Psoas muscle (tissue), 8 donors: ENCODE measurements around the gene GATD1. TPM values are rescaled to one million over a fixed set of nuclear protein-coding genes. Genes with fewer than 3 reads are reported as not detected.
A peak's percentile ranks its signal among the peaks of the same experiment; 100 is the strongest.

ENCODE experiments used
- ATAC-seq, 4 donors: fragments of 200-7000 bp; cut with Tn5 transposase; one replicate each; pipeline ENCODE4 v1.9.1; 2020; ENCODE audit warnings: moderate library complexity in 3 of 4, mild to moderate bottlenecking in 2 of 4
- DNase-seq, 2 donors: peaks; one replicate each; pipeline ENCODE4 v3.0.0-alpha.2; 2020
- H3K27ac ChIP-seq: fragments of 200-600 bp; one replicate; pipeline ENCODE4 v1.8.0; 2022
- H3K27me3 ChIP-seq, 3 donors: fragments of 200-600 bp in 1 of 3; one replicate each; pipeline versions ENCODE4 v1.6.1 to v1.8.0; 2013 to 2022; ENCODE audit warnings: low read length in 2 of 3, mild to moderate bottlenecking in 2 of 3, moderate library complexity in 1 of 3; ENCODE audit not compliant: insufficient read depth in 3 of 3
- H3K36me3 ChIP-seq, 2 donors: fragments of 200-600 bp in 1 of 2; one replicate each; pipeline versions ENCODE4 v1.6.1 to v1.8.0; 2013 to 2022; ENCODE audit warnings: low read depth in 1 of 2, mild to moderate bottlenecking in 1 of 2, moderate library complexity in 1 of 2; ENCODE audit not compliant: insufficient read depth in 1 of 2
- H3K4me1 ChIP-seq: fragments of 200-600 bp; one replicate; pipeline ENCODE4 v1.8.0; 2022
- H3K4me3 ChIP-seq: fragments of 200-600 bp; one replicate; pipeline ENCODE4 v1.8.0; 2022; ENCODE audit warnings: mild to moderate bottlenecking
- H3K9me3 ChIP-seq: fragments of 200-600 bp; one replicate; pipeline ENCODE4 v1.8.0; 2022
- WGBS, 3 donors: extraction: QIAGEN DNeasy Blood & Tissue Kit; methylation state at CpG; one replicate each; pipeline versions ENCODE4 v1.1.6 to v1.1.7; 2013; 5-methylcytosine and 5-hydroxymethylcytosine counted together
- intact Hi-C, 2 donors: fragments of 100-400 bp; cut with DNase I; formaldehyde crosslinking; loops; one replicate each; pipeline versions ENCODE4 v1.11.0 to v1.14.2; 2022
- polyA plus RNA-seq, 3 donors: library from polyadenylated mRNA; stranded (reverse); fragments of 200-250 nt; gene quantifications; one replicate each; pipeline ENCODE4 v1.2.3, GENCODE V29; 2013
- total RNA-seq, 4 donors: library from RNA; stranded (reverse); fragmentation: NEBNext Ultra II Directional in 2 of 4; extraction: Animal tissue kit (Norgen Biotek cat#: 25700) in 2 of 4; gene quantifications; one replicate each; pipeline versions ENCODE4 v1.2.1 to v1.2.4, GENCODE V29; 2021 to 2023
- TF ChIP-seq, protein P1 (sequence below): fragments of 200-600 bp; IDR thresholded peaks from one replicate; pipeline ENCODE4 v1.8.0; 2022; ENCODE audit warnings: antibody characterized with exemption
- donor health status: healthy with polysubstance abuse.
- donor health status: DM: no; HTN: no; CAD: no; lungs with moderate emphysema.
- donor health status: Bipolar disorder and iron deficiency.
- donor health status: healthy.
- donor health status: DM: yes; HTN: yes; CAD: no.
- donor health status: DM: no; HTN: no; CAD: no.
- donor health status: DM: no; HTN: no; CAD: no.
- donor health status: DM: yes; HTN: yes; CAD: no.

Gene GATD1
- total and polyA plus RNA-seq, 7 donors: 11.0 to 32.6 (median 20.9) TPM

DNA sequence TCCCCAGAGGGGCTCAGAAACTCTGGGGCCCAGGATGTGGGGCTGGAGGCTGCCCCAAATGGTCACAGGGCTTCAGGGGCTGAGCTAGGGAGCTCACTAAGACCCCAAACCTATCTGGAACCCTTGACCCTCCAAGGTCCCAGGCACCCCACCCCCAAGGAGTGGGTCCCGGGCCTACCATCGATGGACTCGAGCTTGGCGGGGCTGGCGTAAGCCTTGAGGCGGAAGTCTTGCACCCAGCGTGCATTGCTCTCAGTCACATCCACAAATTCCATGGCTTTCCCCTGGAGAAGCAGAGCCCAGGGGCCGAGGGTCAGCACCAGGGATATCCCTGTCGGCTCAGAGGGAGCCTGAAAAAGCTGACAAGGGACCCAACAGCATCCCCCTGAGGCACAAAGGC lies 3.5 kb downstream of the GATD1 start:
- Histone ChIP-seq H3K27me3 (no peaks in the 10 kb centered on the region), H3K36me3 (peaks cover 0 to 62% of the 10 kb centered on the region in 2 donors), H3K4me3 (no peak overlapping the region), H3K4me1 (peaks cover 25% of the 10 kb centered on the region), H3K27ac (no peak overlapping the region), H3K9me3 (no peaks in the 10 kb centered on the region)
- intact Hi-C loops: no loop called here
- DNase-seq: no peak
- TF ChIP-seq, protein P1, sequence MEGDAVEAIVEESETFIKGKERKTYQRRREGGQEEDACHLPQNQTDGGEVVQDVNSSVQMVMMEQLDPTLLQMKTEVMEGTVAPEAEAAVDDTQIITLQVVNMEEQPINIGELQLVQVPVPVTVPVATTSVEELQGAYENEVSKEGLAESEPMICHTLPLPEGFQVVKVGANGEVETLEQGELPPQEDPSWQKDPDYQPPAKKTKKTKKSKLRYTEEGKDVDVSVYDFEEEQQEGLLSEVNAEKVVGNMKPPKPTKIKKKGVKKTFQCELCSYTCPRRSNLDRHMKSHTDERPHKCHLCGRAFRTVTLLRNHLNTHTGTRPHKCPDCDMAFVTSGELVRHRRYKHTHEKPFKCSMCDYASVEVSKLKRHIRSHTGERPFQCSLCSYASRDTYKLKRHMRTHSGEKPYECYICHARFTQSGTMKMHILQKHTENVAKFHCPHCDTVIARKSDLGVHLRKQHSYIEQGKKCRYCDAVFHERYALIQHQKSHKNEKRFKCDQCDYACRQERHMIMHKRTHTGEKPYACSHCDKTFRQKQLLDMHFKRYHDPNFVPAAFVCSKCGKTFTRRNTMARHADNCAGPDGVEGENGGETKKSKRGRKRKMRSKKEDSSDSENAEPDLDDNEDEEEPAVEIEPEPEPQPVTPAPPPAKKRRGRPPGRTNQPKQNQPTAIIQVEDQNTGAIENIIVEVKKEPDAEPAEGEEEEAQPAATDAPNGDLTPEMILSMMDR: no peak
- no peak for ATAC-seq
- WGBS, 3 donors: 86 to 90% (median 86%) methylated on average over 9 of the region's 9 CpGs

DNA sequence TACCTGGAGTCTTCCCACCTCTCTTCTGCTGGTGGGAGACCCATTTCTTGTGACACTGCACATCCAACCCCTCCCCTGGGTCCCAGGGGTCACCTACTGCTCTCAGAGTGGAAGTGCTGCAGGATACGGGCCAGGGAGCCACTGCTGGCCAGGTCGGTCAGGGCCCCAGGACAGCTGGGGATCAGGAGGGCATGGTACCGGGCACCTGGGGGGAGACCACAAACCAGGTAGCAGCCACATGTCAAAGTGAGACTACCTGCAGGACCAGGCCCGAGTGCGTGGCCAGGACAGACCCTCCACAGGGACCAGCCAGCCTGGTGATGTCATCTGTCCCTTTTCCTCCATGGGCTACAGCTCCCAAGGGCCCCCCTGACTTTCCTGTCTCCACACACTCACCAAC lies 3.9 kb downstream of the GATD1 start:
- H3K36me3 ChIP-seq: peaks cover 0 to 65% of the 10 kb centered on the region in 2 donors
- TF ChIP-seq, protein P1: no peak
- DNase-seq (no peak), ATAC-seq (no peak)
- intact Hi-C loops: no loop called here
- H3K9me3 ChIP-seq: no peaks in the 10 kb centered on the region
- H3K4me1 ChIP-seq: peaks cover 23% of the 10 kb centered on the region
- no peak overlapping the region for H3K4me3 ChIP-seq
- no peaks in the 10 kb centered on the region for H3K27me3 ChIP-seq
- H3K27ac ChIP-seq: no peak overlapping the region
- WGBS, 3 donors: 78 to 90% (median 81%) methylated on average over 5 of the region's 5 CpGs

DNA sequence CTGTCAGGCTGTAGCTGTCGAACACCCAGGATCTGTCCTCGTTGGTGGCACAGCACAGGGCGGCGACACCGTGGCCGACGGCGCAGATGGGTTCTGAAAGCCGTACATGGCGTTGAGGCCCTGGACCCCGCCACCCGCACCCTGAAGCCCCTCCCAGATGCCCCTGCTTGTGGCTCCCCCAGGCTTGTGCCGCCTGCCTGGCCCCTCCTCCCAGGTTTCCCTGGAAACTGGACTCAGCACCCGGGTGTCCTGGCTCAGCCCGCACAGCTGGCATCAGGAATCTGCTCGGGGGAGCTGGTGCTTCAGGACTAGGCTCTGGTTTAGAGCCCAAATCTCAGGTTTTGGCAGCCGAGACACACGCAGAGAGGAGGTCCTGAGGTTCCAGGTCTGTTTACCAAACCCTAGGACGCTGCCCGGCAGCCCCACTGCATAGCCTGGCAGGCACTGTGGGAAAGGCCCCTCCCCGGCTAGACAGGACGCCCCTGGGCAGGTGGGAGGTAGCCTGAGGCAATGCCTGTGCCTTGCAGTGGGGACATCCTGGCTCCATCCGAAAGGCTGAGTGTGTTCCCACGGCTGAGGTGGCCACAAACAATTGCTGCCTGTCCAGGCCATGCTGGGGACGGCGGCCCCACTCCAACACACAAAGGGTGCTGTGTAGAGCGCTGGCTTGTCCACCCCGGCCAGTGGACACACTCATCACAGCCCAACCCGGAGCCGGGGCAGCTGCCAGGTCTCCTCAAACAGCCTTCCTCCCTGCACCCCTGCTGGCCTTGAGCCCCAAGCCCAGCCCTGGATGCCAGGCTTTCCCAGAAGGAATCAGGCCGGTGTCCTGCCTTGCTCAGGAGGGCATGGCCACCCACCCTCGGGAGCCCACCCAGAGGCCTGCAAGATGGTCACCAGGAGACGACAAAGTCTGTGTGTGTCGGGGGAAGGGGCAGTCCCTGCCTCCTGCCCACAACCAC lies 4.6 kb downstream of the GATD1 start:
- ATAC-seq: no peak
- Histone ChIP-seq H3K27me3 (no peaks in the 10 kb centered on the region), H3K4me3 (no peak overlapping the region), H3K36me3 (peaks cover 0 to 65% of the 10 kb centered on the region in 2 donors), H3K27ac (no peak overlapping the region), H3K9me3 (no peaks in the 10 kb centered on the region), H3K4me1 (peaks cover 16% of the 10 kb centered on the region)
- intact Hi-C loops: no loop called here
- TF ChIP-seq, protein P1: no peak
- peak in 1 of 2 donors; percentile 31 for DNase-seq
- 56 to 70% (median 56%) methylated on average over 34 of the region's 34 CpGs for WGBS, 3 donors

DNA sequence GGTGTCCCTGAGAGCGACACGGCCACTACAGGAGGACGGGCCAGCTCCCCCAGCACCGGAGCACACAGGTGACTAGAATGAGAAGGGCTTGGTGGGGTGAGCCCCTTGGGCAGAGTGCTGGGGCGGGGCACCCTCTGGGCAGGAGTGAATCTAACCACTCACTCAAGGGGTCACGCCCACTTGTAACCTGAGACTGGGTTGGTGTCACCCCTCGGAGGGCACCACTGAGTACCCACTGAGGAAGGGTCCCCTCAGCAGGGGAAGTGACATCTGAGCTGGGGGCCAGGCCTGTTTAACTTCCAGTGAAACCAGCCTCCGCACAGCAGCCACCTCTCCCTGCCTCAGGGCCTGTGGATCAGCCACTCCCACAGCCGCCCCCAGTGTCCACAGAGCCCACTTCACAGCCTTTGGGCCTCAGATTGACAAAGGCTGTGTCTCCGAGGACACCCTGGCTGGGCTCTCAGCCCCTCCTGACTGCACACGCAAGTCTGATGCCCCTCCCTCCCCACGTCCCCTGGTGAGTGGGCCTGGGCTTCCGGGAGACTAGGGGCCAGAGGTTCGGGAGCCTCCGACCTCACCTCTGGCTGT lies 5.6 kb downstream of the GATD1 start:
- TF ChIP-seq, protein P1: no peak
- DNase-seq: no peak
- peaks cover 0 to 75% of the 10 kb centered on the region in 2 donors for H3K36me3 ChIP-seq
- no peak for ATAC-seq
- 79 to 90% (median 82%) methylated on average over 14 to 15 of the region's 15 CpGs for WGBS, 3 donors
- H3K27me3 ChIP-seq: no peaks in the 10 kb centered on the region
- H3K9me3 ChIP-seq: no peaks in the 10 kb centered on the region
- no peak overlapping the region for H3K27ac ChIP-seq
- intact Hi-C loops: no loop called here
- peaks cover 16% of the 10 kb centered on the region for H3K4me1 ChIP-seq
- H3K4me3 ChIP-seq: no peak overlapping the region
